ENCODE measurements around the gene SYNC.

DNA sequence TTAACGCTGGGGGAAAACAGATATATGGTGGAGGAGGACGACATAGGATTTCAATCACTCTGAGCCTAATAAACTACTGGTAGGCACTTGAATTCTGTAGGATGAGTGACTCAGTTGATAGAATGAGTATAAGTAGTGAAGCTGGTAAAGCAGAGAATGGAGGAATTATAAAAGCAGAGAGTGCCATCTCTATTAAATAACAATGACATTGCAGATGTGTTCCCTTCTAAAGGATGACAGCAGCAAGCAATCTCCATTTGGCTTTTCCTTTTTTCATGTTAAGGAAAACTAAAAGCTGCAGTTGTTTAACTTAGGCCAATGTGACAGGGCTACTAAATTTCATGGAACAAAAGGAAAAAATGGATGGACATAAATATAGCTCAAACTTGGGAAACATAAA is 69.7 kb downstream of the SYNC start:
- TF ChIP-seq, protein P1, sequence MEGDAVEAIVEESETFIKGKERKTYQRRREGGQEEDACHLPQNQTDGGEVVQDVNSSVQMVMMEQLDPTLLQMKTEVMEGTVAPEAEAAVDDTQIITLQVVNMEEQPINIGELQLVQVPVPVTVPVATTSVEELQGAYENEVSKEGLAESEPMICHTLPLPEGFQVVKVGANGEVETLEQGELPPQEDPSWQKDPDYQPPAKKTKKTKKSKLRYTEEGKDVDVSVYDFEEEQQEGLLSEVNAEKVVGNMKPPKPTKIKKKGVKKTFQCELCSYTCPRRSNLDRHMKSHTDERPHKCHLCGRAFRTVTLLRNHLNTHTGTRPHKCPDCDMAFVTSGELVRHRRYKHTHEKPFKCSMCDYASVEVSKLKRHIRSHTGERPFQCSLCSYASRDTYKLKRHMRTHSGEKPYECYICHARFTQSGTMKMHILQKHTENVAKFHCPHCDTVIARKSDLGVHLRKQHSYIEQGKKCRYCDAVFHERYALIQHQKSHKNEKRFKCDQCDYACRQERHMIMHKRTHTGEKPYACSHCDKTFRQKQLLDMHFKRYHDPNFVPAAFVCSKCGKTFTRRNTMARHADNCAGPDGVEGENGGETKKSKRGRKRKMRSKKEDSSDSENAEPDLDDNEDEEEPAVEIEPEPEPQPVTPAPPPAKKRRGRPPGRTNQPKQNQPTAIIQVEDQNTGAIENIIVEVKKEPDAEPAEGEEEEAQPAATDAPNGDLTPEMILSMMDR (IDR thresholded peaks at IDR 0.05) = no peak
- no peak for TF ChIP-seq EP300 (IDR thresholded peaks at IDR 0.05)

All from esophagus muscularis mucosa (tissue), 3 donors.